Measurements from ENCODE around the gene TLE2.
A peak's percentile ranks its signal among the peaks of the same experiment; 100 is the strongest.

TLE2 gene

DNA sequence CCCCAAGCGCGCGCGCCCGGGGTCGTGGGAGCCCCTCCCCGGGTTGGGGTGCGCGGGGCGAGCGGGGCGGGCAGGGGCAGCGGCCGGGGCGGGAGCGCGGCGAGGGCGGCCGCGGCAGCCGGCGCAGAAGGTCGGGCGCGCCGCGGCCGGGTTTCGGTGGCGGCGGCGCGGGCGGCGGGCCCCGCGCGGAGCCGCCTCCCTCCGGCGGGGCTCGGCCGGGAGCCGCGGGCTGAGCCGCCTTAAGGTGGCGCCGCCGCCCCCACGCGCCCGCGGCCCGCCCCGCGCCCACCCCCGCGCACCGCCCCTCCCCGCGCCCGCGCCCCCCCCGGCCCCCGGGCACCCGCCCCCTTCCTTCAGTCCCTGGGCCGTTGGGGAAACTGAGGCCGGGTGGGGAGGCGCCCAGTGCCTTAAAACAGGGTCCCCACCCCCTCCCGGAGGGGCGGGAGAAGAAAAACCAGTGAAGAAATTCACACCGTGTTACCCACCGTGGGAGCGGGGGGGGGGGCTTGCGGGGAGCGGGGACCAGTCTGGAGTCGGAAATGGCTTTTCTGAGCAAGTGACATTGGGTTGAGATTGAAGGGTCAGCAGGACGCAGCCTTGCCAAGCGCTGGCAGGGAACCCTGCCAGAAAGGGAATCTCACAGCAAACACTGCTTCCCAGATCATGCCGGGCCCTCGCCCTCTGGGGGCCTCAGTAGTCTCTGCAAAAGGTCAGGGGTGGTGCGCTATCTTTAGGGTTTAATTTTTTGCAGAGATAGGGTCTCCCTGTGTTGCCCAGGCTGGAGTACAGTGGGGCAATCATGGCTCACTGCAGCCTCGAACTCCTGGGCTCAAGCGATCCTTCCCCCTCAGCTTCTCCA lies at the start of gene TLE2:
TLE2 (minus strand) TSS at position 216 of the 859 bp plus-strand sequence. CDS start 376 bp downstream, outside the sequence.
- Histone ChIP-seq H3K4me3 (ENCODE audit: low read depth, low read length) (peak within 1 kb of the TSS; percentile 57), H3K4me1 (ENCODE audit: control insufficient read depth, insufficient read depth, low read length) (peaks cover 20% of the 10 kb centered on the region), H3K9ac (ENCODE audit: low read length) (no peak within 1 kb of the TSS), H3K27me3 (ENCODE audit: control insufficient read depth, insufficient read depth, low read length) (peaks cover 95% of the 10 kb centered on the region), H3K36me3 (ENCODE audit: control insufficient read depth, insufficient read depth, low read length) (no peaks in the 10 kb centered on the region), H3K9me3 (ENCODE audit: control insufficient read depth, insufficient read depth, low read depth, low read length) (no peaks in the 10 kb centered on the region), H3K27ac (ENCODE audit: low read depth, low read length) (no peak within 1 kb of the TSS)

DNA sequence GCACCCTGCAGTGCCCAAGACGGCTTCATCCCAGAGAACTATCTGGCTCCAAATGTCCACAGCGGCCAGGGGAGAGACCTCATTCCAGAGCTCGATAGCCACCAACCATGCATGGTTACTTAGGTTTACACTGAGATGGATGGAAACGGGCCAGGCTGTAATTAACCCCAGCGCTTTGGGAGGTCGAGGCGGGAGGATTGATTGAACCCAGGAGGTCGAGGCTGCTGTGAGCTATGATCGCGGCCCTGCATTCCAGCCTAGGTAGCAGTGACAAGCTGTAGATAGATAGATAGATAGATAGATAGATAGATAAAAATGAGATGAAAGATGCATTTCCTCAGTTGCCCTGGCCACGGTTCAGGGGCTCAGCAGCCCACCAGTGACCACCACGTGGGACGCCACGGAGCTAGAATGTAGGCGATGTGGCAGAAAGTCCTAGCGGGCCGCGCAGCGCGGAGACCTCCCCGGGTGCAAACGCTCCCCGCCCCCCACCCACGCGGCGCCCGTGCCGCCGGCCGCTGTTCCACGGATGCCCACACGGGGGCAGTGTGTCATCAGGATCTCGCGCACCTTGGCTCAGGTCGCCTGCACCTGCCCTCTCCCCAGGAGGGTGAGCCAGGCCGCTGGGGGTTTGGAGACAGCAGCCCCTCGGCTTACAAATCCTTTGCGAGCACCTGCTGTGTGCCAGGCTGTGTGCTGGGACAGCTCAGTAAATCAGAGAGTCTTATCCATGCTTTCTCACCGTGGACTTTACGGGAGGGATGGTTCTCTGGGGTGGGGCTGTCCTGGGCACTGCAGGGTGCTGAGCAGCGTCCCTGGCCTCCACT lies 46.7 kb upstream of the TLE2 start:
- Histone ChIP-seq H3K4me3 (ENCODE audit: low read depth, low read length) (peak overlapping the region; percentile 45), H3K9ac (ENCODE audit: low read length) (no peak overlapping the region), H3K27me3 (ENCODE audit: control insufficient read depth, insufficient read depth, low read length) (peaks cover 12% of the 10 kb centered on the region), H3K27ac (ENCODE audit: low read depth, low read length) (no peak overlapping the region), H3K36me3 (ENCODE audit: control insufficient read depth, insufficient read depth, low read length) (no peaks in the 10 kb centered on the region), H3K9me3 (ENCODE audit: control insufficient read depth, insufficient read depth, low read depth, low read length) (no peaks in the 10 kb centered on the region), H3K4me1 (ENCODE audit: control insufficient read depth, insufficient read depth, low read length) (peaks cover 3% of the 10 kb centered on the region; the same call in 1 of the 2 replicates)

DNA sequence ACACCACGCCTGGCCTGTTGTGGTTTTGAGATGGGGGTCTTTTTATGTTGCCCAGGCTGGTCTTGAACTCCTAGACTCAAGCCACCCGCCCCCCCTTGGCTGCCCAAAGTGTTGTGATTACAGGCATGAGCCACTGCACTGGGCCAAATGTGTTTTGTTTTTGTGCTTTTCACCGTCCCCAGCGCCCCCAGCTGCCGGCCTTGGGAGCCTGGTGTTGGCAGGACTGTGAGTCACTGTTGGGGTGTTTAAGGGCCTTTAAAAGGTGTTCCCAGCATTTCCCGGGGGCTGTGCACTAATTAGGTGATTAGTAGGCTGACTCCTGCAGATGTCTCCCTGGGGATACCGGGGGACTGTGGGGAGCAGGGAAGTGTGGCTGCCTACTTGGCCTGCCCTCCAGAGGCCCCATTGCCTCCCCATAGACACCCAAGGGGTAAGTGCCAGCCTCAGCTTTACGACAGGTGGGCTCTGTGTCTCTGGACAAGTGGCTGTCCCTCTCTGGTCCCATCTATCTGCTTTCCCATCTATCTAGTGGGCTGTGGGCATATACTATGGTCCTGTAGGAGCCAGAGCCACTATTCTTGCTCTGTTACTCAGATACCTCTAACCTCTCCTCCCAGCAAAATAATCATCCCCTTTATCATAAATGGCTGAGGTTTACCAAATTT lies 45.0 kb upstream of the TLE2 start:
- Histone ChIP-seq H3K36me3 (ENCODE audit: control insufficient read depth, insufficient read depth, low read length) (no peaks in the 10 kb centered on the region), H3K9ac (ENCODE audit: low read length) (no peak overlapping the region), H3K9me3 (ENCODE audit: control insufficient read depth, insufficient read depth, low read depth, low read length) (no peaks in the 10 kb centered on the region), H3K27ac (ENCODE audit: low read depth, low read length) (no peak overlapping the region), H3K4me1 (ENCODE audit: control insufficient read depth, insufficient read depth, low read length) (peaks cover 3% of the 10 kb centered on the region; the same call in 1 of the 2 replicates), H3K4me3 (ENCODE audit: low read depth, low read length) (no peak overlapping the region), H3K27me3 (ENCODE audit: control insufficient read depth, insufficient read depth, low read length) (peaks cover 12% of the 10 kb centered on the region)

- Histone ChIP-seq H3K27me3 (ENCODE audit: control insufficient read depth, insufficient read depth, low read length) (peaks cover 12% of the 10 kb centered on the region), H3K4me3 (ENCODE audit: low read depth, low read length) (no peak overlapping the region), H3K9ac (ENCODE audit: low read length) (no peak overlapping the region), H3K27ac (ENCODE audit: low read depth, low read length) (no peak overlapping the region), H3K9me3 (ENCODE audit: control insufficient read depth, insufficient read depth, low read depth, low read length) (no peaks in the 10 kb centered on the region), H3K36me3 (ENCODE audit: control insufficient read depth, insufficient read depth, low read length) (no peaks in the 10 kb centered on the region), H3K4me1 (ENCODE audit: control insufficient read depth, insufficient read depth, low read length) (peaks cover 3% of the 10 kb centered on the region; the same call in 1 of the 2 replicates)
Observed at GRCh38 chr19:3073159-3073563, 44.1 kb upstream of the TLE2 start.

GRCh38 chr19:3071768-3072167 lies 42.7 kb upstream of the TLE2 start:
- H3K36me3 ChIP-seq (ENCODE audit: control insufficient read depth, insufficient read depth, low read length) = no peaks in the 10 kb centered on the region
- no peak overlapping the region for H3K9ac ChIP-seq (ENCODE audit: low read length)
- H3K4me1 ChIP-seq (ENCODE audit: control insufficient read depth, insufficient read depth, low read length) = peaks cover 3% of the 10 kb centered on the region; the same call in 1 of the 2 replicates
- peaks cover 12% of the 10 kb centered on the region for H3K27me3 ChIP-seq (ENCODE audit: control insufficient read depth, insufficient read depth, low read length)
- no peaks in the 10 kb centered on the region for H3K9me3 ChIP-seq (ENCODE audit: control insufficient read depth, insufficient read depth, low read depth, low read length)
- no peak overlapping the region for H3K4me3 ChIP-seq (ENCODE audit: low read depth, low read length)
- no peak overlapping the region for H3K27ac ChIP-seq (ENCODE audit: low read depth, low read length)

DNA sequence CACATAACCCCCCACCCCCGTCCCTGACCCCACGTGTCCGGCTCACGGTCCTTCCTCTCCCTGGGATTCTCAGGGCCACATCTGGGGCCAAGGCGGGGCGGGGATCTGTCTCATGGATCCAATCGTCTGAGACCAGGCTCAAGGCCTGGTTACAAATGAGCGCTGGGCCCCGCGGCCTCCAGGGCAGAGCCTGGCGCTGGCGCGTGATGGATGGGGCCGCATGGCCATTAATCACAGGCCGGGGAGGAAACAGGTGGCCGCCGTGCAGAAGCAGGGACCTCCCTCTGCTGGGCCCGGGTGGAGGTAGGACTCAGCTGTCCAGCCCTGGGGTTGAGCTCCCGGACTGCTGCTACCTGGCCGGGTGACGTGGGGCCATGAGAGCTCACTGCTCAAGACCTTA lies 39.0 kb upstream of the TLE2 start:
- H3K9me3 ChIP-seq (ENCODE audit: control insufficient read depth, insufficient read depth, low read depth, low read length) = no peaks in the 10 kb centered on the region
- H3K4me1 ChIP-seq (ENCODE audit: control insufficient read depth, insufficient read depth, low read length) = no peaks in the 10 kb centered on the region
- no peak overlapping the region for H3K4me3 ChIP-seq (ENCODE audit: low read depth, low read length)
- H3K27me3 ChIP-seq (ENCODE audit: control insufficient read depth, insufficient read depth, low read length) = peaks cover 1% of the 10 kb centered on the region; the same call in 1 of the 2 replicates
- H3K9ac ChIP-seq (ENCODE audit: low read length) = no peak overlapping the region
- H3K36me3 ChIP-seq (ENCODE audit: control insufficient read depth, insufficient read depth, low read length) = no peaks in the 10 kb centered on the region
- H3K27ac ChIP-seq (ENCODE audit: low read depth, low read length) = no peak overlapping the region

DNA sequence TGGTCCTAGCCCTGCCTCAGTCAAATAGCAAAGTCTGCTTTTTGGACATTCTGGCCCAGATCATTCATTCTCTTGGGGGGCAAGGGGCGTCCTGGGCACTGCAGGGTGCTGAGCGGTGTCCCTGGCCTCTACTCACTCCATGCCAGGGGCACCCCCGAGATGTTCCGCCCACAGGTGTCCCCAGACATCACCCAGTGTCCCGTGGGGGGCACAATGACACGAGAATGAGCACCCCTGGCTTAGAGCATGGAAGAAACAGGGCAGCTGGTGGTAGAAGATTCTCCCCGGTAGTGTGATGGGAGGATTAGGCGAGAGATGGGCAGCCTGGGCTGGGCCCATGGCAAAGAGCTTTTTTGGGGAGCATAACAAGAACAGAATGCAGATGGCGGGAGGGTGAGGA lies 38.5 kb upstream of the TLE2 start:
- Histone ChIP-seq H3K27me3 (ENCODE audit: control insufficient read depth, insufficient read depth, low read length) (peaks cover 3% of the 10 kb centered on the region; the same call in 1 of the 2 replicates), H3K9me3 (ENCODE audit: control insufficient read depth, insufficient read depth, low read depth, low read length) (no peaks in the 10 kb centered on the region), H3K27ac (ENCODE audit: low read depth, low read length) (no peak overlapping the region), H3K4me1 (ENCODE audit: control insufficient read depth, insufficient read depth, low read length) (no peaks in the 10 kb centered on the region), H3K9ac (ENCODE audit: low read length) (no peak overlapping the region), H3K4me3 (ENCODE audit: low read depth, low read length) (no peak overlapping the region), H3K36me3 (ENCODE audit: control insufficient read depth, insufficient read depth, low read length) (no peaks in the 10 kb centered on the region)

DNA sequence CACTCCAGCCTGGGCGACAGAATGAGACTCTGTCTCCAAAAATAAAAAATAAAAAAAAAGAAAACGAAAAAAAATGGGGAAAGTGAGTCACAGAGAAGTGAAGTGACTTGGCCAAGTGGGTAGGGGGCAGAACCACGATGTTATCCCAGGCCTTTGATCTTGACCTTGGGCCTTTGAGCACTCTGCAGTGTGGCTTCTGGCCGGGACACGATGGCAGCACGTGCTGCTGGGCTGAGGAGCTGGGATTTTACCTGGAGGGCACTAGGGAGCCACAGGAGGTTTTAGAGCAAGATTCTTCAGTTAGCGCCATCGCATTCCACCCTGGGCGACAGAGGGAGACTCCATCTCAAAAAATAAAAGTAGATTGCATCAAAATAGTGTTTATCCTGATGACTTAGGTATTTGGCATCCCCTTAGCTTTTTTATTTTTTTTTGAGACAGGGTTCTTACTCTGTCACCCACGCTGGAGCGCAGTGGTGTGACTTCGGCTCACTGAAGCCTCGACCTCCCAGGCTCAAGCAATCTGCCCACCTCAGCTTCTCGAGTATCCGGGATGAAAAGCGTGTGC lies 37.5 kb upstream of the TLE2 start:
- Histone ChIP-seq H3K4me3 (ENCODE audit: low read depth, low read length) (no peak overlapping the region), H3K27me3 (ENCODE audit: control insufficient read depth, insufficient read depth, low read length) (peaks cover 3% of the 10 kb centered on the region; the same call in 1 of the 2 replicates), H3K9me3 (ENCODE audit: control insufficient read depth, insufficient read depth, low read depth, low read length) (no peaks in the 10 kb centered on the region), H3K27ac (ENCODE audit: low read depth, low read length) (no peak overlapping the region), H3K36me3 (ENCODE audit: control insufficient read depth, insufficient read depth, low read length) (no peaks in the 10 kb centered on the region), H3K4me1 (ENCODE audit: control insufficient read depth, insufficient read depth, low read length) (no peaks in the 10 kb centered on the region), H3K9ac (ENCODE audit: low read length) (no peak overlapping the region)

DNA sequence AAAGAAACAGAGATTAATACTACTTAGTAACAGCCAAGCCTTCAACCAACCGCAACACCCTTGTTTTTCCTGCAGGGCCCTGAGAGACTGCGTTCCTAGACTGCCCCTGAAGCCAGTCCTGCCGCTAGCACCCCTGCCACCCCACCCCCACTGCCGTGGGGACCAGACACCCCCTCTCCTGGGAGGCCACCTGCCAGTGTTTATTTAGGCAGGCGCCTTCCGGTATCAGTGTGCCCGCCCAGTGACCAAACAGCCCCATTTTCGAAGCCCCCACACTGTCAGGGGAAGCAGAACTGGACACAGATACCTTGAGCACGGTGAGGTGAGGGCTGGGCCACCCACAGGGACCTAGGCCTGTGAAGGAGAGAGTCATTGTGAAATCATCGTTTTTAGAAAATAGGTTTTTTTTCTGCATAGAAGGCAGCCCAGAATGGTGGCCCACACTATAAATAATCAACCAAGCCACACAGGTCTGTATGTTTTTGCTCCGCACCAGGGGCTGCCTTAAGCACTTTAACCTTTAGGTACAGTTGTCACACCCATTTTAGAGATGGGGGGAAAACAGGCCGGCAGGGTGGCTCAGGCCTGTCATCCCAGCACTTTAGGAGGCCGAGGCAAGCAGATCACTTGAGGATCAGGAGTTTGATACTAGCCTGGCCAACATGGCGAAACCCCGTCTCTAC lies 36.7 kb upstream of the TLE2 start:
- Histone ChIP-seq H3K9ac (ENCODE audit: low read length) (no peak overlapping the region), H3K27ac (ENCODE audit: low read depth, low read length) (no peak overlapping the region), H3K36me3 (ENCODE audit: control insufficient read depth, insufficient read depth, low read length) (no peaks in the 10 kb centered on the region), H3K4me1 (ENCODE audit: control insufficient read depth, insufficient read depth, low read length) (no peaks in the 10 kb centered on the region), H3K9me3 (ENCODE audit: control insufficient read depth, insufficient read depth, low read depth, low read length) (no peaks in the 10 kb centered on the region), H3K27me3 (ENCODE audit: control insufficient read depth, insufficient read depth, low read length) (peaks cover 3% of the 10 kb centered on the region; the same call in 1 of the 2 replicates), H3K4me3 (ENCODE audit: low read depth, low read length) (no peak overlapping the region)

GRCh38 chr19:3064011-3064330 lies 34.9 kb upstream of the TLE2 start:
- H3K4me1 ChIP-seq (ENCODE audit: control insufficient read depth, insufficient read depth, low read length) = no peaks in the 10 kb centered on the region
- no peak overlapping the region for H3K4me3 ChIP-seq (ENCODE audit: low read depth, low read length)
- peaks cover 7% of the 10 kb centered on the region for H3K36me3 ChIP-seq (ENCODE audit: control insufficient read depth, insufficient read depth, low read length)
- no peak overlapping the region for H3K9ac ChIP-seq (ENCODE audit: low read length)
- H3K27me3 ChIP-seq (ENCODE audit: control insufficient read depth, insufficient read depth, low read length) = peaks cover 8% of the 10 kb centered on the region; the same call in 1 of the 2 replicates
- no peaks in the 10 kb centered on the region for H3K9me3 ChIP-seq (ENCODE audit: control insufficient read depth, insufficient read depth, low read depth, low read length)
- H3K27ac ChIP-seq (ENCODE audit: low read depth, low read length) = no peak overlapping the region
